Panc1 (cell line): ENCODE results near the gene CLRN1. TPM values are rescaled to one million over a fixed set of nuclear protein-coding genes. Genes with fewer than 3 reads are reported as not detected.

Experiments
- ATAC-seq: fragments of 200-7000 bp; cut with Tn5 transposase; 2 replicates; pipeline ENCODE4 v1.9.1; 2020; ENCODE audit warnings: mild to moderate bottlenecking, moderate library complexity
- BruUV-seq: library from RNA; stranded (reverse); fragments of 400-500 nt; replicated peaks from 2 replicates; lab custom pipeline; 2021; lab: Mats Ljungman, UMichigan
- CTCF ChIA-PET: fragments of 300-600 bp; sonication (Branson Sonifier 250); formaldehyde crosslinking; loops from one replicate; lab custom pipeline; 2022; ENCODE audit warnings: antibody characterized with exemption; lab: Charles Lee
- POLR2A ChIA-PET: fragments of 300-600 bp; sonication (Branson Sonifier 250); formaldehyde crosslinking; loops from one replicate; lab custom pipeline; 2022; ENCODE audit warnings: antibody characterized with exemption; lab: Charles Lee
- DNase-seq: peaks from one replicate; pipeline ENCODE4 v3.0.0-alpha.2; 2010; ENCODE audit warnings: low read depth, low spot score
- H3K27ac ChIP-seq: 2 replicates; pipeline ENCODE4 v1.5.1; 2011; ENCODE audit warnings: mild to moderate bottlenecking, low read length, inconsistent platforms
- H3K27me3 ChIP-seq: fragments of 200-500 bp; sonication (Bioruptor generic); 2 replicates; pipeline ENCODE4 v1.6.0; 2014; ENCODE audit warnings: low read length, inconsistent platforms; ENCODE audit not compliant: control insufficient read depth, insufficient read depth
- H3K36me3 ChIP-seq: fragments of 200-500 bp; sonication (Bioruptor generic); 2 replicates; pipeline ENCODE4 v1.5.1; 2014; ENCODE audit warnings: inconsistent platforms, mild to moderate bottlenecking, low read length, moderate library complexity; ENCODE audit not compliant: control insufficient read depth, insufficient read depth
- H3K4me1 ChIP-seq: 2 replicates; pipeline ENCODE4 v1.5.1; 2011; ENCODE audit warnings: inconsistent platforms, mild to moderate bottlenecking, low read length, moderate library complexity; ENCODE audit not compliant: control insufficient read depth, insufficient read depth
- H3K4me3 ChIP-seq, 2 experiments: 2 replicates each; pipeline ENCODE4 v1.5.1; 2011 to 2012; ENCODE audit warnings: low read depth in 2 of 2, low read length in 2 of 2, mild to moderate bottlenecking in 2 of 2, inconsistent platforms in 1 of 2, moderate library complexity in 1 of 2
- H3K9me3 ChIP-seq: fragments of 200-500 bp; sonication (Bioruptor generic); 2 replicates; pipeline ENCODE4 v1.5.1; 2014; ENCODE audit warnings: low read depth, mild to moderate bottlenecking, inconsistent platforms, low read length, moderate library complexity; ENCODE audit not compliant: control insufficient read depth, insufficient read depth
- CTCF ChIP-seq: fragments of 450-650 bp; IDR thresholded peaks from 2 replicates; pipeline ENCODE4 v1.5.1; 2017; ENCODE audit warnings: mild to moderate bottlenecking
- POLR2AphosphoS5 ChIP-seq: IDR thresholded peaks from 2 replicates; pipeline ENCODE4 v1.6.1; 2012; ENCODE audit warnings: mild to moderate bottlenecking, low read depth, low read length, moderate library complexity
- REST ChIP-seq, 2 experiments: IDR thresholded peaks; 2 replicates each; pipeline ENCODE4 v1.6.1; 2011 to 2012; ENCODE audit warnings: low read depth in 2 of 2, control low read depth in 1 of 2, low read length in 1 of 2, mild to moderate bottlenecking in 1 of 2, moderate library complexity in 1 of 2; ENCODE audit not compliant: insufficient read depth in 1 of 2
- SIN3A ChIP-seq: IDR thresholded peaks from 2 replicates; pipeline ENCODE4 v1.6.1; 2012; ENCODE audit warnings: low read depth, mild to moderate bottlenecking, low read length, moderate library complexity, borderline replicate concordance; ENCODE audit not compliant: insufficient read depth
- TCF7L2 ChIP-seq: IDR thresholded peaks from 2 replicates; pipeline ENCODE4 v1.6.1; 2011; ENCODE audit warnings: mild to moderate bottlenecking, low read depth, low read length, inconsistent platforms
- in situ Hi-C: cut with HindIII; loops from 2 replicates; pipeline ENCODE4 v1.10.0; 2016; ENCODE audit warnings: low sequenced_read_pairs, low pct_unique_long_range_greater_than_20kb
- intact Hi-C: fragments of 100-400 bp; cut with micrococcal nuclease; formaldehyde crosslinking; loops from one replicate; pipeline ENCODE4 v1.10.0; 2022; ENCODE audit not compliant: unreplicated experiment
- total RNA-seq: library from RNA; stranded (reverse); gene quantifications from one replicate; pipeline ENCODE4 v1.2.1, GENCODE V29; 2021; ENCODE audit not compliant: unreplicated experiment

The CLRN1 gene
- total RNA-seq, 1 experiment from 2014 or later, result not detected

- in situ Hi-C loops (no loop called here), intact Hi-C loops (no loop called here)
- no peak for ATAC-seq
- ChIA-PET POLR2A (no interaction called here), CTCF (no interaction called here)
- Histone ChIP-seq H3K4me1 (no peaks in the 10 kb centered on the region), H3K4me3 (no peak overlapping the region), H3K36me3 (no peaks in the 10 kb centered on the region), H3K9me3 (no peaks in the 10 kb centered on the region), H3K27me3 (peaks cover 26% of the 10 kb centered on the region), H3K27ac (no peak overlapping the region)
- BruUV-seq, result no TSS peak
- TF ChIP-seq TCF7L2 (no peak), SIN3A (no peak)
- no peak for DNase-seq
Measured at GRCh38 chr3:150951923-150952322, 20.6 kb downstream of the CLRN1 start.

- Histone ChIP-seq H3K9me3 (no peaks in the 10 kb centered on the region), H3K36me3 (no peaks in the 10 kb centered on the region), H3K4me3 (no peak overlapping the region), H3K4me1 (no peaks in the 10 kb centered on the region), H3K27me3 (peaks cover 17% of the 10 kb centered on the region), H3K27ac (no peak overlapping the region)
- no peak for TF ChIP-seq SIN3A
- TF ChIP-seq REST (IDR thresholded peaks at IDR 0.05; ENCODE audit: insufficient read depth in 1 of 2, low read depth in 2 of 2, low read length in 1 of 2), result no peak
- TF ChIP-seq CTCF, result no peak
- no peak for TF ChIP-seq TCF7L2
- TF ChIP-seq POLR2AphosphoS5, result no peak
- intact Hi-C loops (no loop called here), in situ Hi-C loops (no loop called here)
- no TSS peak for BruUV-seq
- POLR2A ChIA-PET, result no interaction called here
- DNase-seq (no peak), ATAC-seq (no peak)
- CTCF ChIA-PET, result no interaction called here
Measured at GRCh38 chr3:150945226-150946032, 27.1 kb downstream of the CLRN1 start.

- Histone ChIP-seq H3K4me1 (no peaks in the 10 kb centered on the region), H3K27me3 (peaks cover 20% of the 10 kb centered on the region), H3K9me3 (no peaks in the 10 kb centered on the region), H3K4me3 (no peak overlapping the region), H3K36me3 (no peaks in the 10 kb centered on the region), H3K27ac (no peak overlapping the region)
- POLR2A ChIA-PET, result no interaction called here
- DNase-seq (no peak), ATAC-seq (no peak)
- TF ChIP-seq TCF7L2, result no peak
- TF ChIP-seq CTCF, result no peak
- no peak for TF ChIP-seq POLR2AphosphoS5
- no peak for TF ChIP-seq REST (IDR thresholded peaks at IDR 0.05; ENCODE audit: insufficient read depth in 1 of 2, low read depth in 2 of 2, low read length in 1 of 2)
- TF ChIP-seq SIN3A, result no peak
- in situ Hi-C loops (no loop called here), intact Hi-C loops (loop anchor here (1.0 kb wide), 1 partner anchor 25 kb away; no protein-coding TSS in a partner anchor)
- CTCF ChIA-PET, result no interaction called here
- BruUV-seq, result no TSS peak
Measured at GRCh38 chr3:150942221-150942620, 30.3 kb downstream of the CLRN1 start.
